GM12878 (cell line): ENCODE results near the gene TMEM223. TPM values are rescaled to one million over a fixed set of nuclear protein-coding genes. Genes with fewer than 3 reads are reported as not detected.

ENCODE experiments used
- CUX1 ChIP-seq: IDR thresholded peaks from 2 replicates; pipeline ENCODE4 v1.6.1; 2012; ENCODE audit warnings: improper control_type of control experiment, low read depth, low read length; ENCODE audit not compliant: insufficient replicate concordance
- EP300 ChIP-seq, 2 experiments: fragments of 150-350 bp in 1 of 2; IDR thresholded peaks; 2 replicates each; pipeline ENCODE4 v1.6.1; 2011 to 2012; ENCODE audit warnings: low read depth in 2 of 2, low read length in 2 of 2, borderline replicate concordance in 1 of 2, improper control_type of control experiment in 1 of 2, inconsistent platforms in 1 of 2; ENCODE audit not compliant: control insufficient read depth in 1 of 2
- GABPA ChIP-seq: IDR thresholded peaks from 2 replicates; pipeline ENCODE4 v1.6.1; 2014; ENCODE audit warnings: antibody characterized with exemption, low read depth, mild to moderate bottlenecking, inconsistent platforms
- MTA3 ChIP-seq: IDR thresholded peaks from 2 replicates; pipeline ENCODE4 v1.6.1; 2012; ENCODE audit warnings: low read length, inconsistent platforms, borderline replicate concordance
- PML ChIP-seq: IDR thresholded peaks from 2 replicates; pipeline ENCODE4 v1.6.1; 2012; ENCODE audit warnings: low read length, inconsistent platforms
- POLR2AphosphoS2 ChIP-seq: IDR thresholded peaks from 2 replicates; pipeline ENCODE4 v1.6.1; 2011; ENCODE audit warnings: low read depth, mild to moderate bottlenecking, low read length, improper control_type of control experiment, moderate library complexity
- POLR2AphosphoS5 ChIP-seq: IDR thresholded peaks from 2 replicates; pipeline ENCODE4 v1.6.1; 2011; ENCODE audit warnings: mild to moderate bottlenecking, low read length, inconsistent platforms
- RELB ChIP-seq: fragments of 450-650 bp; IDR thresholded peaks from 2 replicates; pipeline ENCODE4 v1.6.1; 2017; ENCODE audit warnings: low read depth, mild to moderate bottlenecking, moderate library complexity
- SIX5 ChIP-seq: IDR thresholded peaks from 2 replicates; pipeline ENCODE4 v1.6.1; 2011; ENCODE audit warnings: mild to moderate bottlenecking, low read depth, low read length, moderate library complexity; ENCODE audit not compliant: severe bottlenecking
- polyA plus RNA-seq, 11 experiments: library from polyadenylated mRNA; depleted of rRNA in 4 of 11; unstranded in 6 of 11; stranded (reverse) in 5 of 11; fragments of >200 nt; fragmentation: Nextera tagmentation in 4 of 11; fragmentation: Illumina TruSeq in 1 of 11; extraction: Ambion mirVana in 4 of 11; extraction: Trizol in 1 of 11; gene quantifications; 1 replicate in 1 of 11; 2 replicates in 10 of 11; pipeline versions ENCODE4 v1.2.1 to v1.2.3, GENCODE V29; 2011 to 2016; ENCODE audit warnings: inconsistent platforms in 2 of 11, missing spikeins in 2 of 11, low read depth in 1 of 11
- total RNA-seq, 4 experiments: library from RNA; depleted of rRNA in 3 of 4; stranded (reverse); fragments of >200 nt in 3 of 4; fragmentation: Illumina TruSeq in 1 of 4; extraction: Trizol in 1 of 4; gene quantifications; 2 replicates each; pipeline versions ENCODE4 v1.2.1 to v1.2.3, GENCODE V29; 2013 to 2021
- TF ChIP-seq, protein P1 (sequence below): fragments of 450-650 bp; IDR thresholded peaks from 2 replicates; pipeline ENCODE4 v1.6.1; 2018; ENCODE audit warnings: borderline replicate concordance, mild to moderate bottlenecking; ENCODE audit not compliant: partially characterized antibody
- TF ChIP-seq, protein P2 (sequence below): fragments of 450-650 bp; IDR thresholded peaks from 2 replicates; pipeline ENCODE4 v1.6.1; 2016; ENCODE audit warnings: mild to moderate bottlenecking

The TMEM223 gene
- total and polyA plus RNA-seq, 10 of the 15 experiments (the other 5 are each of a cell fraction or from before 2014, with no cell fraction given) = 5.3 to 33.2 (median 14.0) TPM

DNA sequence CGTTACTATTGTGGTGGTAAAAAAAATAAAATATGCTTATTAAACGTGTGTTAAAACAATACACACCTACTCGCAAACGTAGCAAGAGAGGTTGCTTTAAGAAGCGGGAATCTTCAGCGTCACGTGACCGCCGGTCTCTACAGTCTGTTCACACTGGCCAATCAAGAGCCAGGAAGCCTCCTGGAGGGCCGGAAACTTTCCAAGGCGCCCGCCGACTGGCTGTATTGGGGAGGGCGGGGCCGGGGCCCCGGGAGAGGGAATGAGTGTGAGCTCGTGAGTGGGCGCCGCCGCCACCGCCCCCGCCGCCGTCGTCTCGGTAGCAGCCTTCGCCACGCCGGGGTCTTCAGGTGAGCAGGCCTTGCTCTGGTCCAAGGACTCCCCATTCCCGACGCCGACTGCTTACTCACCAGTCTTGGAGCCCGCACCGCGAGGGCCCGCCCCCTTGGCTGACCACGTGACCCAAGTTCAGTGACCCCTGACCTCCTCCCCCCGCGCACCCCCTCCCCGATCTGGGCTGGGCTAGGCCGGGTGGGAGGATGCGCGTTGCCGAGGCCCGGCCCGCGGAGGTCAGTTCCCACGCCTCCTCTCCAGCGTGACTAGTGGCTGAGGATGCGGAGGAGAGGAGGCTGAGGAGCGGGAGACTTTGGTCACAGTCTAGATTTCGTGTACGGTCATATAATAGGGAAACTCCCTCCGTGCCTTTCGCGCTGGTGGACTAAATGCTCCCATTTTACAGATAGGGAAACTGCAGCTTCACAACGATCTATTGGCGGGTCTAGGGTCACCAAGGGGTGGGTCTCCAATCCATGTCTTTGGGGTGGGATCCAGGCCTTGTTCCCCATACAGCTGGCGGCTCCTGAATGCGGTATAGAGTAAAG, 20.4 kb downstream of the TMEM223 start, which contains the start of gene TAF6L (continued):
- TF ChIP-seq RELB = peak; percentile 94
- TF ChIP-seq PML = peak; percentile 11; the same call in 1 of the 2 replicates
- peak; percentile 82 for TF ChIP-seq POLR2AphosphoS5
- no peak for TF ChIP-seq SIX5
- TF ChIP-seq EP300 (IDR thresholded peaks at IDR 0.05; ENCODE audit: borderline replicate concordance in 1 of 2, control insufficient read depth in 1 of 2, low read depth in 2 of 2, low read length in 2 of 2) = 0 out of 4 replicates have a peak, but pooled peaks of 1 of the 2 experiments have one; percentile 6
- TF ChIP-seq CUX1 = no peak
- TF ChIP-seq, protein P1, sequence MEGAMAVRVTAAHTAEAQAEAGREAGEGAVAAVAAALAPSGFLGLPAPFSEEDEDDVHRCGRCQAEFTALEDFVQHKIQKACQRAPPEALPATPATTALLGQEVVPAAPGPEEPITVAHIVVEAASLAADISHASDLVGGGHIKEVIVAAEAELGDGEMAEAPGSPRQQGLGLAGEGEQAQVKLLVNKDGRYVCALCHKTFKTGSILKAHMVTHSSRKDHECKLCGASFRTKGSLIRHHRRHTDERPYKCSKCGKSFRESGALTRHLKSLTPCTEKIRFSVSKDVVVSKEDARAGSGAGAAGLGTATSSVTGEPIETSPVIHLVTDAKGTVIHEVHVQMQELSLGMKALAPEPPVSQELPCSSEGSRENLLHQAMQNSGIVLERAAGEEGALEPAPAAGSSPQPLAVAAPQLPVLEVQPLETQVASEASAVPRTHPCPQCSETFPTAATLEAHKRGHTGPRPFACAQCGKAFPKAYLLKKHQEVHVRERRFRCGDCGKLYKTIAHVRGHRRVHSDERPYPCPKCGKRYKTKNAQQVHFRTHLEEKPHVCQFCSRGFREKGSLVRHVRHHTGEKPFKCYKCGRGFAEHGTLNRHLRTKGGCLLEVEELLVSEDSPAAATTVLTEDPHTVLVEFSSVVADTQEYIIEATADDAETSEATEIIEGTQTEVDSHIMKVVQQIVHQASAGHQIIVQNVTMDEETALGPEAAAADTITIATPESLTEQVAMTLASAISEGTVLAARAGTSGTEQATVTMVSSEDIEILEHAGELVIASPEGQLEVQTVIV = no peak
- no peak; the same call in 1 of the 2 replicates for TF ChIP-seq GABPA
- no peak for TF ChIP-seq MTA3
- TF ChIP-seq, protein P2, sequence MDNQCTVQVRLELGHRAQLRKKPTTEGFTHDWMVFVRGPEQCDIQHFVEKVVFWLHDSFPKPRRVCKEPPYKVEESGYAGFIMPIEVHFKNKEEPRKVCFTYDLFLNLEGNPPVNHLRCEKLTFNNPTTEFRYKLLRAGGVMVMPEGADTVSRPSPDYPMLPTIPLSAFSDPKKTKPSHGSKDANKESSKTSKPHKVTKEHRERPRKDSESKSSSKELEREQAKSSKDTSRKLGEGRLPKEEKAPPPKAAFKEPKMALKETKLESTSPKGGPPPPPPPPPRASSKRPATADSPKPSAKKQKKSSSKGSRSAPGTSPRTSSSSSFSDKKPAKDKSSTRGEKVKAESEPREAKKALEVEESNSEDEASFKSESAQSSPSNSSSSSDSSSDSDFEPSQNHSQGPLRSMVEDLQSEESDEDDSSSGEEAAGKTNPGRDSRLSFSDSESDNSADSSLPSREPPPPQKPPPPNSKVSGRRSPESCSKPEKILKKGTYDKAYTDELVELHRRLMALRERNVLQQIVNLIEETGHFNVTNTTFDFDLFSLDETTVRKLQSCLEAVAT = no peak
- peak; percentile 69 for TF ChIP-seq POLR2AphosphoS2
